Stimulated activated CD4-positive, alpha-beta T cell treated with anti-CD3 and anti-CD28 coated beads, Interleukin-1b, Interleukin-23, amount 100 ng/mL, for 48 hours (primary cell): Measurements from ENCODE around the gene ZMYM4.
"Not testable (repeated sequence)": the region's sequence is repeated elsewhere in the genome, so short reads cannot be mapped to it uniquely, and the experiment has no call there.

Source experiments
- DNase-seq: peaks from one replicate; pipeline ENCODE4 v3.0.0-alpha.2; 2020

ZMYM4 gene

GRCh38 chr1:35461966-35462651, 193.6 kb downstream of the ZMYM4 start:
- peak; percentile 19 for DNase-seq

GRCh38 chr1:35463232-35463631, 194.7 kb downstream of the ZMYM4 start:
- no peak for DNase-seq

GRCh38 chr1:35463749-35464148, 195.2 kb downstream of the ZMYM4 start:
- DNase-seq, result not testable (repeated sequence)

GRCh38 chr1:35466120-35466519, 197.6 kb downstream of the ZMYM4 start:
- no peak for DNase-seq

- no peak for DNase-seq
Measured at GRCh38 chr1:35470977-35471613, 202.6 kb downstream of the ZMYM4 start.
